GM21786 (cell line): Measurements from ENCODE around the gene SPR.

Experiments used
- ATAC-seq: cut with Tn5 transposase; IDR thresholded peaks from one replicate; pipeline ENCODE4 v1.9.1; 2021; ENCODE audit not compliant: unreplicated experiment

The SPR gene

DNA sequence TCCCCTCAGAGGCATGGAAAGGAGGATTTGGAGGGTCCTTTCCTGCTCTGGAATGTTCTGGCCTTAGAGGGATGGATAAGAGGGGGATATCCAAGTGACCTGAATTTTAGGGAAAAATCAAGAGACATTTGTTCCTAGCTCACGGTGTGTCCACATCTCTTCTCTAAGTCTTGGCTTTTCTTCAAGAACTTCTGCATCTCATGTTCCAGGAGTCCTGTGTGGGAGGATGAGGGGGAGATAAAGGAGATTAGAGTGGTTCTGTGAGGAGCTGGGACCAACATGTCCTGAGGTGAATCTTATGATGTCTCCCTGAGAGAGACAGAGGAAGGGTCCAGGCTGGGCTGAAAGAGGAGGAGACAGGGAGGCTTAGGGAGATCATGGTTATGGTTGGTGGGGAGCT is 41.8 kb downstream of the SPR start:
- no peak for ATAC-seq

DNA sequence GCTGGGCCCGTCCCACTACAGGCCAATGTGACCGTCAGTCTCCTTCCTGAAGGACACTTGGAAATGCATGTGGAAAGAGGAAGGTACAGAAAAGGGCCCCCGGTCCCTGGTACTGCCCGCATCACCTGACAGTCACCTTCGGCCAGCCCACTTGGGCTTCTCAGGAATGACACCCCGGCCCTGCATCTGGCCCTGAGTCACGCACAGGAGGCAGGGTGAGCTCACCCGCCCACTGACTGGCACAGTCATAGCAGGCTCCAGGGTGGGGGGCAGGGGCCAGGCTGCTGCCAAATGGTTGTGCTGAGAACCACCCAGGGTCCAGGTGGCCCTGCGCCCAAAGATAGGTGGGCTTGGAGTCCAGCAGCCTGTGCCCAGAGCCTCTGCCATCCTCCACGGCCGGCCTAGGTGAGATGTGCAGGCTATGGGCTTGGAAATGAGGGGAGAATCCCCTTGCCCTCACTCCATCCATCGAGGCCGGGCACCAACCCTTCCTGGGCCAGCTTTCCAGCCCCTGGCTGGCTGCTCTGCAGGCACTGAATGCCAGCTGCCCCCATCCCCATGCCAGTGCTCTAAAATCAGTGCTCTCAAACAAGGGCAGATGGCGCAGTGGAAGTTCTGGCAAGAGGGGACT is 44.2 kb downstream of the SPR start:
- no peak for ATAC-seq

DNA sequence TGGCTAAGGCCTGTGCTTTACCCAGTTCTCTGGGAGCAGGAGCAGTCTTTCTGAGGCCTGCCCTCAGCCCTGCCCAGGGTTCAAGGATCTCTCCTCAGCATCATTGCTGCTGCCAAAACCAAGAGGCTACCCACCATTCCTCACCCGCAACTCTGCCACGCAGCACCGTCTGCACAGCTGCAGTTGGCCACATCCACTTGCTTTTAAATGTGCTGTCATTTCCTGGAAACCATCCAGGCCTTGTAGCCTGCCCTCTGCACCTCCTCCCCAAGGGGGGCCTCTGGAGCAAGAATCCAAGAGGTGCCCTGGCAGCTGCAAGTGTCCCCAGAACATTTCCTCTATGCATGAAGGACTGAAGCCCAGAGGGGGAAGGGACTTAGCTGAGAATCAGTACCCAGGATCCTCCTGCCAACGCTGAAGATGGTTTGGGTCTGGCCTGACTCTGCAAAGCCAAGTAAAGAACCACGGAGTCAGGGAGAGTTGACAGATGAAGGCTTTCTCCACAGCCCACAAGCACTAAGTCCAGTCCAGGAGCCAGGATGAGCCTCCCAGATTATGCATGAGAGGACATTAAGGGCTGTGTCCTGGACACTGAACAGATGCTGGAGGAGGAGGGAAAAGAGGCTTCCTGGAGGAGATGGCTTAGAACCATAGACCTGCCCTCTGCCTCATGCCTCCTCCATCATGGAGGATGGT is 45.0 kb downstream of the SPR start:
- ATAC-seq = no peak

DNA sequence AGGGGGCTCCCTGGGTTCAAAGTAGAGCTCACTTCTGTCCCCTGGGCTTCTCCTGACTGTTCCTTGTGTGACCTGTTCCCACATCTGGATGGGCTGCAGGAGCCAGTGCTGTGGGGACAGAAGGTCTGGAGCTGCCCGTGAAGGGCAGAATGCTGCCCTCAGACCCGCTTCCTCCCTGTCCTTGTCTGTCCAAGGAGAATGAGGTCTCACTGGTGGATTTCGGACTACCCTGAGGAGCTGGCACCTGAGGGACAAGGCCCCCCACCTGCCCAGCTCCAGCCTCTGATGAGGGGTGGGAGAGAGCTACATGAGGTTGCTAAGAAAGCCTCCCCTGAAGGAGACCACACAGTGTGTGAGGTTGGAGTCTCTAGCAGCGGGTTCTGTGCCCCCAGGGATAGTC is 45.6 kb downstream of the SPR start:
- no peak for ATAC-seq

DNA sequence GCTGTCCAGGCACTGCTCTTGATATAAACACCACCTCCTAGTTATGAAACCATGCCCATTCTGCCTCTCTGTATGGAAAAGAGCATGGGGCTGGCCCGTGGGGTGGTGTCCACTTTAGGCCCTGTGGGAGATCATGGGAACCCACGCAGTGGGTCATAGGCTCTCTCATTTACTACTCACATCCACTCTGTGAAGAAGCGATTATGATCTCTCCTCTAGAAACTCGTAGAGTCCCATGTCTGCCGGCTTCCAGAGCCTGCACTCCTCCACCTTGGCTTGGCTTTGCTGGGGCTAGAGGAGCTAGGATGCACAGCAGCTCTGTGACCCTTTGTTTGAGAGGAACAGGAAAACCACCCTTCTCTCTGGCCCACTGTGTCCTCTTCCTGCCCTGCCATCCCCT is 46.0 kb downstream of the SPR start:
- ATAC-seq = no peak

DNA sequence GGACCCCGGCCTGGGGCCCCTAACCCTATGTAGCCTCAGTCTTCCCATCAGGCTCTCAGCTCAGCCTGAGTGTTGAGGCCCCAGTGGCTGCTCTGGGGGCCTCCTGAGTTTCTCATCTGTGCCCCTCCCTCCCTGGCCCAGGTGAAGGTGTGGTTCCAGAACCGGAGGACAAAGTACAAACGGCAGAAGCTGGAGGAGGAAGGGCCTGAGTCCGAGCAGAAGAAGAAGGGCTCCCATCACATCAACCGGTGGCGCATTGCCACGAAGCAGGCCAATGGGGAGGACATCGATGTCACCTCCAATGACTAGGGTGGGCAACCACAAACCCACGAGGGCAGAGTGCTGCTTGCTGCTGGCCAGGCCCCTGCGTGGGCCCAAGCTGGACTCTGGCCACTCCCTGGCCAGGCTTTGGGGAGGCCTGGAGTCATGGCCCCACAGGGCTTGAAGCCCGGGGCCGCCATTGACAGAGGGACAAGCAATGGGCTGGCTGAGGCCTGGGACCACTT is 46.5 kb downstream of the SPR start:
- no peak for ATAC-seq

DNA sequence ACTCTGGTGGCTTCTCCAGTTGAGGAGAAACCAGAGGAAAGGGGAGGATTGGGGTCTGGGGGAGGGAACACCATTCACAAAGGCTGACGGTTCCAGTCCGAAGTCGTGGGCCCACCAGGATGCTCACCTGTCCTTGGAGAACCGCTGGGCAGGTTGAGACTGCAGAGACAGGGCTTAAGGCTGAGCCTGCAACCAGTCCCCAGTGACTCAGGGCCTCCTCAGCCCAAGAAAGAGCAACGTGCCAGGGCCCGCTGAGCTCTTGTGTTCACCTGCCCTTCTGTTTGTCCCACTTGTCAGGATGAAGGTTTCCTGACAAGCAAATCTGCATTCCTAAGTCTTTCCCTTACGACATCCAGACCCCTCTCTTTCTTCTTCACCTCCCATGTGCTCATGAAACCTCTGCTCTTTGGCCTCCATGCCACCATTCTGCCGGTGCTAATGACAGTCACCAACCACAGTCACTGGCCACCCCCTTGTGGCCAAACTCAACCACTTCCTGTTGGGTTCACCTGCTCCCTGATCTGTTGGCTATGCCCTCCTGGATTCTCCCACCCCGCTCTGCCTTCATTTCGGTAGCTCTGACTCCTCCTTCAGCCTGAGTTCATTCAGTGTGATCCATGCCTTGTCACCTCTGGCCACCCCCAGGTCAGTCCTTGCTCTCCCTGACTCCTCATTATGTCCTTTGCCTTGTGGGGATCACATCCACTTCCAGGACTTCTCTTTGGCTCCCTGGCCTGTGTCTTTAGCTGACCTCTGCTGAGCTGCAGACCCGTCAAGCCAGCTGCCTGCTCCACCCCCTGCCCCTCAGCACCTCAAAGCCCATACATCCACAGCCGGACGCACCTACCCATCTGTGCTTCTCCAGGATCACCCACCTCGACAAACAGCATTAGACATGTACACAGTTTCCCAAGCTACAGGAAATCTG is 47.7 kb downstream of the SPR start:
- peak; percentile 49 for ATAC-seq

DNA sequence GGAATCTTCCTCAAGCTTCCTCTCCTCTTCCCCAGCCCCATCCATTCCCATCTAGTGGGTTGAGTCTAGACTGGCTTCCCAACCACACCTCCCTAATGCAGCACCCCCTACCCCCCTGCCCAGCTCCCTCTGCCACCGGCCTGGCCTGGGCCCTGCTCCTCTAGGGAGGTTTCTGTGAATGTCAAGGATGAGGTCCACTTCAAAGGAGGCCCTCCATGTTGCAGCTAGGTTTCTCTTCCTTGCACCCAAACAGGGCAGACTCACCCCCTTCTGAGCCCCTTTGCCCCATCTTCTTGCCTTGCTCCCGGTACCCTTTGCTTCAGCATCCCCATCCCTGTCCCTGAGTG is 48.4 kb downstream of the SPR start:
- ATAC-seq = no peak

DNA sequence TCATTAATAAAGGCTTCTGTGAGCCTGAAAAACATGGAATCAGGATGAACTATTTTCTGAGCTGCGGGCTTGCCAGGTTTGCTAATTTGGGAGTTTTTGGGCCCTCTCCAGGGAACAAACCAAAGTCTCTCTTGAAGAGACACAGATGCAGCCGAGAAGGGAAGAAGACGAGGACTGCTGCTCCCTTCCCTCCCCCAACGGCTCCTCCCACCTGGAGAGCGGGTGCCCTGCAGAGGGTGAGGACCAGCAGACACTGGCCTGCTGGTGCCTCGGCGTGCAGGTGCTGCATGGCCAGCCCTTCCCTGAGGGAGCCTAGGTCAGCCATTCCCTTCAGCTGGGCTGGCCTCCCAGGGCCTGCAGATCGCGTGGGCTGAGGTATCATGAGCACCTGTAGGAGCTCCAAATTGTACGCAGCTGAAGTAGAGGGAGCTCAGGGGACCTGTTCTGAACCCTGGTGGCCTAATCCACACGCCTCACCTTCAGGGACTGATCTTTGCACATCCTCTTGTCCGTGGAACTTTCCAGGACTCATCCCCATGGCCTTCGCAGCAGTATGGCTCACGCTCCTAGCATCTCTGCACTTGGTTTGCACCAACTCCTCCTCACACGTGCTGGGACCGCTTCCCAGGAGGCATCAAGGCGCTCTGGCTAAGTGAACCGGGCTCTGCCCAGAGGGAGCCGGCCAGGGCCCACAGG is 49.6 kb downstream of the SPR start:
- no peak for ATAC-seq

DNA sequence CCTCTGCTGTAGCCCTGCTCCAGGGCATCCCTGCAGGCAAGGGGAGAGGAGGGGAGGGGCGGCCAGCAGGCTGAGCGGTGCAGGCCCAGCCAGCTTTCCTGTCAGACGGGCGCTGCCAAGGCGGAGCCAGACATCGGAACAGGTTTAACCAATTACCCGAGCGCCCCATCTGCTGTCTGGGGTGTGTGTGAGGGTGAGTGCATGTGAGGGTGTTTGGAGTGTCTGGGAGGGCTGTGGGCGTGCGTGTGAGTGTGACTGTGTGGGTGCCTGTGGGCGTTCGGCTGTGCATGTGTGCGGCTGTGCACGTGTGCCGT is 50.1 kb downstream of the SPR start:
- no peak for ATAC-seq

DNA sequence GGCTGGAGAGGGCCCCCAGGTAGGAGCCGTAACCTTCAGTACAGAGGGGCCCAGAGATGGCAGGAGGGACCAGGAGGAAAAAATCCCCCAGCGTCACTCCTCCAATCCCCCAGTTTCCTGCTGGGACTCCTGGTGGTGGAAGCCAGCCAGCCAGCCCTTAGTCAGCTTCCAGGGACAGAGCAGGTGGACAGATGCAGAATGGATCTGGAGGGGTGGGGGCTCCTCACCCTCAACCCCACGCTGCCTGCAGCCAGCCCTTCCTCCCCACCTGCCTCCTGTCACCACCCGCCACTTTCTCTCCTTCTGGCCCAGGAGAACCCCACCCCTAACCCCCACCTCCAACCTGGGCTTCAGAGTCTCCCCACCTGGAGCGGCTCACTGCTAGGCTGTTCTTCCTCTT is 51.2 kb downstream of the SPR start:
- ATAC-seq = no peak

DNA sequence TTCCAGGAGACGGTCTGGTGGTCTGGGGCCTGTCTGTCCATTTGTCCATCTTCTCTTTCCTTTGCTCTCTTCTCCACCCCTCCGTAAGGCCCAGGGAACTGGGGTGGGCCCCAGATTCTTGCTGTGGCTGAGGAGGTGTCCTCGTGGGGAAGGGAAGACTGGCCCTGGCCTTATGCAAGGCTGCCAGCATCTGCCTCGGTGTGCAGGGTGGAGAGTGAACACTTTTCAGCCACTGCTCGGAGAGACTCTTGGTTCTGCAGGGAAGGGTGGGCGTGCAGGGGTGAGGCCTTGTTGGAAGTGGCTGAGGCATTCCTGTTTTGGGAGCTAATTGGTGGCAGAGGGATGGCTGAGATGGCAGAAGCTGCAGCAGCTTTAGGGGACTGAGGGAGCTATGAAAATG is 53.2 kb downstream of the SPR start:
- ATAC-seq = no peak

DNA sequence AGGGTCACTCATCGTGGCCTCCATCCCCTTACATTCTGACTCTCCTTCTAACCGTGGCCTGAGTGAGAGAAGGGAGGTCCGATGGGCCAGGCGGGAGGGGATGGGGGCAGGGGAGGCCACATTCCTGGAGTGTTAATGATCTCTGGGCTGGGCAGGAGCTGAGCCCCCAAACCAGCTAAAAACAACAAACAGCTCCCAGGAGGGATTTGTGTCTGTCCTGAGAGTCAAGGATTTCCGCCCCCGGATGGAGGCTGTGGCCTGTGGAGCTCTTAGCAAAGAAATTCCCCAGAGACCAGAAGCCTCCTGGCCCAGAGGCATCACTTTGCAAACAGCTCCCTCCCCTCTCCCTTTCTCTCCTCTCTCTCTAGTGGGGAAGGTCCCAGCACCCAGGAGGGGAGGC is 53.6 kb downstream of the SPR start:
- no peak for ATAC-seq
